Breast epithelium (tissue), 3 donors: ENCODE measurements around the gene CTRL.

Experiments used
- POLR2A ChIP-seq: fragments of 450-650 bp; IDR thresholded peaks from one replicate; pipeline ENCODE4 v1.6.1; 2016; ENCODE audit warnings: antibody characterized with exemption, mild to moderate bottlenecking, moderate library complexity
- TF ChIP-seq, protein P1 (sequence below), 3 donors: fragments of 450-650 bp; IDR thresholded peaks; one replicate each; pipeline ENCODE4 v1.5.1; 2016 to 2017; ENCODE audit warnings: antibody characterized with exemption in 3 of 3, mild to moderate bottlenecking in 3 of 3, moderate library complexity in 3 of 3

DNA sequence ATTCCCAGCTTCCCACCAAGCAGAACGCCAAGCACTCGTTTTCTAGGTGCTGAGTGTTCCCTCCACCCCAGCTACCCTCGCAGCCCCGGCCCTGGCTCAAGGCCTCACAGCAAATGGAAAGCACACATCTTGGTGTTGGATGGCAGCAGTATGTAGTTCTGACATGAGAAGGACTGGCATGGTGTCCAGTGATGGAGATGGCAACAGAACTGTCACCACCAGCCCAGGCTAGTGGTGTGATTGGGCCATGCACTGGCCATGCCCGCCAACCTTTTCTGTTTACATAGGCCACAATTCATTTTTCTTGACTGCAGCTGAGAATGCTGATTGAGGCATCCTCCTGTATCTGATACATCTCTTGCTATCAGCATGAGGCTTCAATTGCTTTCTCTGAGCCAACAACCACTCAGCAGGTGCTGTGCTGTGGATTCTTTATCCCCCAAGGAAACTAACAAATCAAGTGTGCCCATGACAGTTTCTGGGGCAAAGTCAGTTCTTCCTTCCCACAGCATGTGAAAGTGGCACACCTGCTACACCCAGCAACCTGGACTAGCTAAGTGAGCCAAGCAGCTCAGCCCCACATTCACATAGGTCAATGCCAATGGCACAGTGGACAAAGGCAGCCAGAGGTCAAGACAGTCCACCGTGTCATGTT, 32.9 kb upstream of the CTRL start:
- TF ChIP-seq, protein P1, sequence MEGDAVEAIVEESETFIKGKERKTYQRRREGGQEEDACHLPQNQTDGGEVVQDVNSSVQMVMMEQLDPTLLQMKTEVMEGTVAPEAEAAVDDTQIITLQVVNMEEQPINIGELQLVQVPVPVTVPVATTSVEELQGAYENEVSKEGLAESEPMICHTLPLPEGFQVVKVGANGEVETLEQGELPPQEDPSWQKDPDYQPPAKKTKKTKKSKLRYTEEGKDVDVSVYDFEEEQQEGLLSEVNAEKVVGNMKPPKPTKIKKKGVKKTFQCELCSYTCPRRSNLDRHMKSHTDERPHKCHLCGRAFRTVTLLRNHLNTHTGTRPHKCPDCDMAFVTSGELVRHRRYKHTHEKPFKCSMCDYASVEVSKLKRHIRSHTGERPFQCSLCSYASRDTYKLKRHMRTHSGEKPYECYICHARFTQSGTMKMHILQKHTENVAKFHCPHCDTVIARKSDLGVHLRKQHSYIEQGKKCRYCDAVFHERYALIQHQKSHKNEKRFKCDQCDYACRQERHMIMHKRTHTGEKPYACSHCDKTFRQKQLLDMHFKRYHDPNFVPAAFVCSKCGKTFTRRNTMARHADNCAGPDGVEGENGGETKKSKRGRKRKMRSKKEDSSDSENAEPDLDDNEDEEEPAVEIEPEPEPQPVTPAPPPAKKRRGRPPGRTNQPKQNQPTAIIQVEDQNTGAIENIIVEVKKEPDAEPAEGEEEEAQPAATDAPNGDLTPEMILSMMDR (IDR thresholded peaks at IDR 0.05), result no peak
- no peak for TF ChIP-seq POLR2A
